GM23338 (cell line): ENCODE data around the gene HPDL. TPM values are rescaled to one million over a fixed set of nuclear protein-coding genes. Genes with fewer than 3 reads are reported as not detected.
A peak's percentile ranks its signal among the peaks of the same experiment; 100 is the strongest.
"Not testable (repeated sequence)": the region's sequence is repeated elsewhere in the genome, so short reads cannot be mapped to it uniquely, and the experiment has no call there.

ENCODE experiments used
- ATAC-seq: fragments of 200-7000 bp; cut with Tn5 transposase; 3 replicates; pipeline ENCODE4 v1.9.1; 2020
- DNase-seq: peaks from one replicate; pipeline ENCODE4 v3.0.0-alpha.2; 2015; ENCODE audit warnings: low spot score
- H2AFZ ChIP-seq: fragments of 200-600 bp; sonication (generic); 2 replicates; pipeline ENCODE4 v1.8.0; 2016; ENCODE audit warnings: antibody characterized with exemption, mild to moderate bottlenecking, moderate library complexity
- H3F3A ChIP-seq: fragments of 200-600 bp; sonication (generic); replicated peaks from 2 replicates; pipeline ENCODE4 v1.8.0; 2017; ENCODE audit warnings: antibody characterized with exemption, mixed run types, low read depth
- H3K27ac ChIP-seq: fragments of 200-600 bp; sonication (generic); 2 replicates; pipeline ENCODE4 v1.6.1; 2016; ENCODE audit warnings: low read depth
- H3K27me3 ChIP-seq: fragments of 200-600 bp; sonication (generic); 2 replicates; pipeline ENCODE4 v1.8.0; 2016; ENCODE audit warnings: mild to moderate bottlenecking, mixed run types, moderate library complexity; ENCODE audit not compliant: insufficient read depth
- H3K36me3 ChIP-seq: fragments of 200-600 bp; sonication (generic); 2 replicates; pipeline ENCODE4 v1.8.0; 2016; ENCODE audit warnings: mild to moderate bottlenecking; ENCODE audit not compliant: insufficient read depth
- H3K4me1 ChIP-seq: fragments of 200-600 bp; sonication (generic); 2 replicates; pipeline ENCODE4 v1.8.0; 2016; ENCODE audit warnings: mild to moderate bottlenecking, moderate library complexity; ENCODE audit not compliant: insufficient read depth
- H3K4me2 ChIP-seq: fragments of 200-600 bp; sonication (generic); 2 replicates; pipeline ENCODE4 v1.7.1; 2017; ENCODE audit warnings: mixed run types
- H3K4me3 ChIP-seq: fragments of 200-600 bp; sonication (generic); 2 replicates; pipeline ENCODE4 v1.6.1; 2016; ENCODE audit warnings: mixed run types
- H3K79me2 ChIP-seq: fragments of 200-600 bp; sonication (generic); replicated peaks from 2 replicates; pipeline ENCODE4 v1.8.0; 2017; ENCODE audit warnings: mild to moderate bottlenecking; ENCODE audit not compliant: insufficient read depth
- H3K9me2 ChIP-seq: fragments of 200-600 bp; sonication (generic); 2 replicates; pipeline ENCODE4 v1.8.0; 2017; ENCODE audit not compliant: insufficient read depth
- H4K20me1 ChIP-seq: fragments of 200-600 bp; sonication (generic); replicated peaks from 2 replicates; pipeline ENCODE4 v1.8.0; 2017; ENCODE audit warnings: mild to moderate bottlenecking; ENCODE audit not compliant: insufficient read depth
- H3K27ac Mint-ChIP-seq: 2 replicates; pipeline ENCODE4 v1.8.0; 2020; ENCODE audit warnings: inconsistent platforms, mild to moderate bottlenecking, moderate library complexity, mixed read lengths
- H3K27me3 Mint-ChIP-seq: 3 replicates; pipeline ENCODE4 v1.8.0; 2022; ENCODE audit warnings: low read depth, mild to moderate bottlenecking, moderate library complexity, mixed read lengths, inconsistent platforms; ENCODE audit not compliant: insufficient read depth, poor library complexity
- H3K36me3 Mint-ChIP-seq: 3 replicates; pipeline ENCODE4 v1.8.0; 2021; ENCODE audit warnings: low read depth, mild to moderate bottlenecking, inconsistent platforms, moderate library complexity, mixed read lengths
- H3K4me1 Mint-ChIP-seq: 3 replicates; pipeline ENCODE4 v1.8.0; 2020; ENCODE audit warnings: mild to moderate bottlenecking, inconsistent platforms, mixed read lengths
- H3K4me3 Mint-ChIP-seq: 3 replicates; pipeline ENCODE4 v1.8.0; 2021; ENCODE audit warnings: moderate library complexity, mild to moderate bottlenecking, inconsistent platforms, mixed read lengths
- H3K9me3 Mint-ChIP-seq: 3 replicates; pipeline ENCODE4 v1.8.0; 2020; ENCODE audit warnings: moderate library complexity, mild to moderate bottlenecking, inconsistent platforms, mixed read lengths
- EZH2phosphoT487 ChIP-seq: fragments of 200-600 bp; sonication (generic); IDR thresholded peaks from one replicate; pipeline ENCODE4 v1.8.1; 2018; ENCODE audit warnings: antibody characterized with exemption; ENCODE audit not compliant: unreplicated experiment
- JUNB ChIP-seq: IDR thresholded peaks from one replicate; pipeline ENCODE4 v1.6.1; 2016; ENCODE audit warnings: antibody characterized with exemption; ENCODE audit not compliant: unreplicated experiment
- NANOG ChIP-seq: IDR thresholded peaks from 2 replicates; pipeline ENCODE4 v1.6.1; 2016; ENCODE audit warnings: antibody characterized with exemption, borderline replicate concordance
- POLR2AphosphoS5 ChIP-seq: IDR thresholded peaks from 2 replicates; pipeline ENCODE4 v1.6.1; 2016; ENCODE audit warnings: antibody characterized with exemption, low read depth
- STAT1 ChIP-seq: IDR thresholded peaks from one replicate; pipeline ENCODE4 v1.6.1; 2016; ENCODE audit warnings: antibody characterized with exemption; ENCODE audit not compliant: unreplicated experiment
- ZNF114 ChIP-seq: fragments of 250-450 bp; sonication (Bioruptor Pico); IDR thresholded peaks from 2 replicates; pipeline ENCODE4 v1.5.0; 2020; ENCODE audit warnings: mild to moderate bottlenecking, moderate library complexity
- ZNF331 ChIP-seq: fragments of 250-450 bp; sonication (Bioruptor Pico); IDR thresholded peaks from 2 replicates; pipeline ENCODE4 v1.5.0; 2020; ENCODE audit warnings: low read depth, mild to moderate bottlenecking, moderate library complexity
- polyA plus RNA-seq: library from polyadenylated mRNA; unstranded; fragments of >200 nt; fragmentation: Nextera tagmentation; extraction: Ambion mirVana; gene quantifications from 2 replicates; pipeline ENCODE4 v1.2.1, GENCODE V29; 2016
- total RNA-seq: library from RNA; depleted of rRNA; stranded (reverse); fragments of >200 nt; shearing (Covaris generic); gene quantifications from 2 replicates; pipeline ENCODE4 v1.2.3, GENCODE V29; 2014
- TF ChIP-seq, protein P1 (sequence below), 2 experiments: fragments of 200-600 bp in 1 of 2; sonication (generic) in 1 of 2; conservative IDR thresholded peaks; 2 replicates each; pipeline versions ENCODE4 v1.5.1 to v1.6.1; 2016 to 2017; ENCODE audit warnings: antibody characterized with exemption in 2 of 2, low read depth in 2 of 2, mild to moderate bottlenecking in 2 of 2, moderate library complexity in 1 of 2
- TF ChIP-seq, protein P2 (sequence below): IDR thresholded peaks from one replicate; pipeline ENCODE4 v1.6.1; 2018; ENCODE audit warnings: antibody characterized with exemption; ENCODE audit not compliant: unreplicated experiment
- TF ChIP-seq, protein P3 (sequence below): IDR thresholded peaks from 2 replicates; pipeline ENCODE4 v1.6.1; 2016; ENCODE audit warnings: antibody characterized with exemption

The HPDL gene
- total and polyA plus RNA-seq, 2 experiments from 2014 or later, result 36.5 to 82.1 TPM

DNA sequence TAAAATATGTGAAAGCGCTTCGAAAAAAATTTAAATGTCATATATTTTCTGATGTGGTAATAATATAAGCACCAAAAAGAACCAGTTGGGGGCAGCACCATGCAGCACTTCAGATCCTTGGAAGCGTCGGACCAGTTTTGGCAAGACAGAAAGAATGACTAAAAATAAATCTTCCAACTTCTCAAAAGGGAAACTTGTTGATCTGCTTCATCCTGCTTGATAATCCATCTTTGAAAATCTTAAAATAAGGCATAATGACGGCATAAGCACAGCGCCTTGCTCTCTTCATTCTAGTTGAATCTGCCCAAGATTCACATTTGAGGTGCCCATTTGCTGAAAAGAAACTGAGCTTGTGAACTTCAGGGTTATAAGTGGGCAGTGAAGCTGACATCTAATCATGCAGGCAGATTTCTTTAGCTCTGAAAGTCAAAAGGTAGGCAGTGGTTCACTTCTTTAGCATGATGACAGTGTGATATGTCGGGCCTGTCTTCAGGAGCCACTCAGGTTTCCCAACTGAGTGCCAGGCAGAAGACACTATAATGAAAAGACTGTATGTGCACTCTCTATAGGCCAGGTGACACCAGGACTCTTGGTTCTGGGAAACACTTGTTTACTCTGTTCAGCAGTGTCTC, 33.3 kb downstream of the HPDL start:
- peak overlapping the region; percentile 66 for H3K4me2 ChIP-seq
- Mint-ChIP-seq H3K27me3 (no peaks in the 10 kb centered on the region), H3K9me3 (no peaks in the 10 kb centered on the region), H3K36me3 (no peaks in the 10 kb centered on the region), H3K4me1 (peaks cover 26% of the 10 kb centered on the region), H3K4me3 (peak overlapping the region; percentile 47; the same call in 2 of the 3 replicates), H3K27ac (peak overlapping the region; percentile 49)
- peak; percentile 56 for ATAC-seq
- no peaks in the 10 kb centered on the region for H3K9me2 ChIP-seq
- H3F3A ChIP-seq, result peaks cover 5% of the 10 kb centered on the region; the same call in 1 of the 2 replicates
- peaks cover 17% of the 10 kb centered on the region for H3K4me1 ChIP-seq
- H3K4me3 ChIP-seq, result peak overlapping the region; percentile 16; the same call in 1 of the 2 replicates
- peak; percentile 77 for DNase-seq
- H3K79me2 ChIP-seq, result no peaks in the 10 kb centered on the region
- peak overlapping the region; percentile 4; the same call in 1 of the 2 replicates for H2AFZ ChIP-seq
- no peaks in the 10 kb centered on the region for H4K20me1 ChIP-seq
- no peaks in the 10 kb centered on the region for H3K36me3 ChIP-seq
- H3K27ac ChIP-seq, result peak overlapping the region; percentile 83
- TF ChIP-seq, protein P1, sequence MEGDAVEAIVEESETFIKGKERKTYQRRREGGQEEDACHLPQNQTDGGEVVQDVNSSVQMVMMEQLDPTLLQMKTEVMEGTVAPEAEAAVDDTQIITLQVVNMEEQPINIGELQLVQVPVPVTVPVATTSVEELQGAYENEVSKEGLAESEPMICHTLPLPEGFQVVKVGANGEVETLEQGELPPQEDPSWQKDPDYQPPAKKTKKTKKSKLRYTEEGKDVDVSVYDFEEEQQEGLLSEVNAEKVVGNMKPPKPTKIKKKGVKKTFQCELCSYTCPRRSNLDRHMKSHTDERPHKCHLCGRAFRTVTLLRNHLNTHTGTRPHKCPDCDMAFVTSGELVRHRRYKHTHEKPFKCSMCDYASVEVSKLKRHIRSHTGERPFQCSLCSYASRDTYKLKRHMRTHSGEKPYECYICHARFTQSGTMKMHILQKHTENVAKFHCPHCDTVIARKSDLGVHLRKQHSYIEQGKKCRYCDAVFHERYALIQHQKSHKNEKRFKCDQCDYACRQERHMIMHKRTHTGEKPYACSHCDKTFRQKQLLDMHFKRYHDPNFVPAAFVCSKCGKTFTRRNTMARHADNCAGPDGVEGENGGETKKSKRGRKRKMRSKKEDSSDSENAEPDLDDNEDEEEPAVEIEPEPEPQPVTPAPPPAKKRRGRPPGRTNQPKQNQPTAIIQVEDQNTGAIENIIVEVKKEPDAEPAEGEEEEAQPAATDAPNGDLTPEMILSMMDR (conservative IDR thresholded peaks at IDR 0.05; ENCODE audit: low read depth in 2 of 2), result peak; percentile 77 to 85
- TF ChIP-seq ZNF331, result no peak
- H3K27me3 ChIP-seq, result no peaks in the 10 kb centered on the region

DNA sequence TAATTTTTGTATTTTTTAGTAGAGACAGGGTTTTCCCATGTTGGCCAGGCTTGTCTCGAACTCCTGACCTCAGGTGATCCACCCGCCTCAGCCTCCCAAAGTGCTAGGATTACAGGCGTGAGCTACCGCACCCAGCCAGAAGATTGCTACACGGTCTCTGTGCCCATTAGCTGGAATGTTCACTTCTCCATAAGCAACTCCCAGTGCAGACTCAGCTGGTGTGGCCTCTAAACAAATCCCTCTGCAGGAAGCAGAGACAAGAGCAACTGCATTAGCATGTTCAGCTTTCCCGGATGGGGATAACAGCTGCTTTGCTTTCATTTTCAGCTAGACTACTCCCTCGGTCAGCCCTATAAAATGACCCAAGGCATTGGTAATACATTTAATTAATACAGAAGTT, 34.3 kb downstream of the HPDL start:
- Histone ChIP-seq H3K4me2 (peak overlapping the region; percentile 66), H3K4me3 (peak overlapping the region; percentile 16; the same call in 1 of the 2 replicates), H3K27ac (peak overlapping the region; percentile 83), H3K4me1 (peaks cover 17% of the 10 kb centered on the region)
- not testable (repeated sequence) for H3K79me2 ChIP-seq, H4K20me1 ChIP-seq, H3K27me3 ChIP-seq, H3K36me3 Mint-ChIP-seq, H3K36me3 ChIP-seq, H3F3A ChIP-seq, H3K9me2 ChIP-seq, H2AFZ ChIP-seq, H3K9me3 Mint-ChIP-seq, H3K27me3 Mint-ChIP-seq
- H3K4me1 Mint-ChIP-seq, result peaks cover 24% of the 10 kb centered on the region
- peak; percentile 75 for DNase-seq
- peak overlapping the region; percentile 49 for H3K27ac Mint-ChIP-seq
- H3K4me3 Mint-ChIP-seq, result peak overlapping the region; percentile 47; the same call in 2 of the 3 replicates
- ATAC-seq, result peak; percentile 84

DNA sequence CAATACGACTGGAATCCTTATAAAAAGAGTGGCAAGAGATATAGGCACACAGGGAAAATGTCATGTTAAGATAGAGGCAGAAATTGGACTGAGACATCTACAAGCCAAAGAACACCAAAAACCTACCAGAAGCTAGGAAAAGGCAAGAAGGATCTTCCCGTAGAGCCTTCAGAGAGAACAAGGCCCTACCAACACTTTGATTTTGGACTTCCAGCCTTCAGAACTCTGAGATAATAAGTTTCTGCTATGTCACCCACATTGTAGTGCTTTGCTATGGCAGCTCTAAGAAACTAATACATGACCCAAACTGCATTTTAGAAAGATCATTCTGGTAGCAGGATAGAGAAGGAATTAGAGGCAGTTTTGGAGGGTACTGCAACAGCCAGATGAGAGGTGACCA, 37.6 kb downstream of the HPDL start:
- no peak for ATAC-seq
- Histone ChIP-seq H3K4me3 (no peak overlapping the region), H3K4me1 (peaks cover 17% of the 10 kb centered on the region), H3K9me2 (no peaks in the 10 kb centered on the region), H2AFZ (no peak overlapping the region), H3K36me3 (no peaks in the 10 kb centered on the region), H3K4me2 (no peak overlapping the region), H4K20me1 (no peaks in the 10 kb centered on the region), H3K79me2 (no peaks in the 10 kb centered on the region), H3K27me3 (no peaks in the 10 kb centered on the region), H3K27ac (no peak overlapping the region), H3F3A (peaks cover 5% of the 10 kb centered on the region; the same call in 1 of the 2 replicates)
- no peaks in the 10 kb centered on the region for H3K36me3 Mint-ChIP-seq
- H3K4me1 Mint-ChIP-seq, result peaks cover 23% of the 10 kb centered on the region; the same call in 2 of the 3 replicates
- H3K4me3 Mint-ChIP-seq, result no peak overlapping the region
- no peak for DNase-seq
- no peaks in the 10 kb centered on the region for H3K9me3 Mint-ChIP-seq
- no peak overlapping the region for H3K27ac Mint-ChIP-seq
- H3K27me3 Mint-ChIP-seq, result peaks cover 2% of the 10 kb centered on the region
- TF ChIP-seq JUNB (no peak), NANOG (no peak), POLR2AphosphoS5 (no peak), EZH2phosphoT487 (no peak), ZNF114 (CRISPR knock-in tag) (no peak), STAT1 (no peak)
- TF ChIP-seq, protein P2, sequence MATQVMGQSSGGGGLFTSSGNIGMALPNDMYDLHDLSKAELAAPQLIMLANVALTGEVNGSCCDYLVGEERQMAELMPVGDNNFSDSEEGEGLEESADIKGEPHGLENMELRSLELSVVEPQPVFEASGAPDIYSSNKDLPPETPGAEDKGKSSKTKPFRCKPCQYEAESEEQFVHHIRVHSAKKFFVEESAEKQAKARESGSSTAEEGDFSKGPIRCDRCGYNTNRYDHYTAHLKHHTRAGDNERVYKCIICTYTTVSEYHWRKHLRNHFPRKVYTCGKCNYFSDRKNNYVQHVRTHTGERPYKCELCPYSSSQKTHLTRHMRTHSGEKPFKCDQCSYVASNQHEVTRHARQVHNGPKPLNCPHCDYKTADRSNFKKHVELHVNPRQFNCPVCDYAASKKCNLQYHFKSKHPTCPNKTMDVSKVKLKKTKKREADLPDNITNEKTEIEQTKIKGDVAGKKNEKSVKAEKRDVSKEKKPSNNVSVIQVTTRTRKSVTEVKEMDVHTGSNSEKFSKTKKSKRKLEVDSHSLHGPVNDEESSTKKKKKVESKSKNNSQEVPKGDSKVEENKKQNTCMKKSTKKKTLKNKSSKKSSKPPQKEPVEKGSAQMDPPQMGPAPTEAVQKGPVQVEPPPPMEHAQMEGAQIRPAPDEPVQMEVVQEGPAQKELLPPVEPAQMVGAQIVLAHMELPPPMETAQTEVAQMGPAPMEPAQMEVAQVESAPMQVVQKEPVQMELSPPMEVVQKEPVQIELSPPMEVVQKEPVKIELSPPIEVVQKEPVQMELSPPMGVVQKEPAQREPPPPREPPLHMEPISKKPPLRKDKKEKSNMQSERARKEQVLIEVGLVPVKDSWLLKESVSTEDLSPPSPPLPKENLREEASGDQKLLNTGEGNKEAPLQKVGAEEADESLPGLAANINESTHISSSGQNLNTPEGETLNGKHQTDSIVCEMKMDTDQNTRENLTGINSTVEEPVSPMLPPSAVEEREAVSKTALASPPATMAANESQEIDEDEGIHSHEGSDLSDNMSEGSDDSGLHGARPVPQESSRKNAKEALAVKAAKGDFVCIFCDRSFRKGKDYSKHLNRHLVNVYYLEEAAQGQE, result no peak
- TF ChIP-seq, protein P3, sequence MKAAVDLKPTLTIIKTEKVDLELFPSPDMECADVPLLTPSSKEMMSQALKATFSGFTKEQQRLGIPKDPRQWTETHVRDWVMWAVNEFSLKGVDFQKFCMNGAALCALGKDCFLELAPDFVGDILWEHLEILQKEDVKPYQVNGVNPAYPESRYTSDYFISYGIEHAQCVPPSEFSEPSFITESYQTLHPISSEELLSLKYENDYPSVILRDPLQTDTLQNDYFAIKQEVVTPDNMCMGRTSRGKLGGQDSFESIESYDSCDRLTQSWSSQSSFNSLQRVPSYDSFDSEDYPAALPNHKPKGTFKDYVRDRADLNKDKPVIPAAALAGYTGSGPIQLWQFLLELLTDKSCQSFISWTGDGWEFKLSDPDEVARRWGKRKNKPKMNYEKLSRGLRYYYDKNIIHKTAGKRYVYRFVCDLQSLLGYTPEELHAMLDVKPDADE, result no peak
